A673 (cell line): ENCODE results near the gene CERS6.

Experiments
- EZH2 ChIP-seq: fragments of 200-600 bp; sonication (generic); IDR thresholded peaks from 2 replicates; pipeline ENCODE4 v1.6.1; 2017; ENCODE audit warnings: borderline replicate concordance, low read depth, mild to moderate bottlenecking, mixed read lengths, antibody characterized with exemption, low read length; ENCODE audit not compliant: poor library complexity, severe bottlenecking
- TF ChIP-seq, protein P1 (sequence below): fragments of 300-800, 200-600 bp; sonication (generic); conservative IDR thresholded peaks from 2 replicates; pipeline ENCODE4 v1.5.1; 2017; ENCODE audit warnings: low read depth, mild to moderate bottlenecking, antibody characterized with exemption, low read length, moderate library complexity, mixed read lengths

DNA sequence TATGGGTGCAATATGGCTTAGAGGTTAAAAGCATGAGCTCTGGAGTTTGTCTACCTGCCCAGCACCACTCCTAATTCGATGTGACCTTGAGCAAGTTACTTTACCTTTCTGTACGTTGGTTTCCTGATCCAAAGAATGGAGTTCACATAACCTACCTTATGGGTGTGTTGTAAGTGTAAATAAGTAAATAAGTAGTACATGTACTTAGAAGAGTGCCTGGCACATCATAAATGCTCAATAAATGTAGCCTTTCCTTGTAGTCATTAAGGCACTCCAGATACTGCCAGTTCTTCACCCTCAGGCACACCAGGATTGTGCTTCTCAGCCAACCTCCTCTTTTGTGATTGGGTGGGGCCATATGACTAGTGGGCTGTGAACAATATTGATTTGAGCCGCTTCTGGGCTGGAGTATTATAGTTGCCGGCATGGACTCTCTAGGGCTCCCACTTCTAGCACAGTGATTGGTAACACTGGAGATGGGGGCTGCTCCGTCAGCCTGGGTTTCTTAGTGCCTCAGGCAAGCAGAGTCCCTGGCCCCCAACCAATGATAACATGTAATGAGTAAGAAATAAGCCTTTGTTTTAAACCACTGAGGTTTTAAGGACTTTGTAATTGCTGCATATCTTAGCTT lies 244.7 kb downstream of the CERS6 start:
- TF ChIP-seq, protein P1, sequence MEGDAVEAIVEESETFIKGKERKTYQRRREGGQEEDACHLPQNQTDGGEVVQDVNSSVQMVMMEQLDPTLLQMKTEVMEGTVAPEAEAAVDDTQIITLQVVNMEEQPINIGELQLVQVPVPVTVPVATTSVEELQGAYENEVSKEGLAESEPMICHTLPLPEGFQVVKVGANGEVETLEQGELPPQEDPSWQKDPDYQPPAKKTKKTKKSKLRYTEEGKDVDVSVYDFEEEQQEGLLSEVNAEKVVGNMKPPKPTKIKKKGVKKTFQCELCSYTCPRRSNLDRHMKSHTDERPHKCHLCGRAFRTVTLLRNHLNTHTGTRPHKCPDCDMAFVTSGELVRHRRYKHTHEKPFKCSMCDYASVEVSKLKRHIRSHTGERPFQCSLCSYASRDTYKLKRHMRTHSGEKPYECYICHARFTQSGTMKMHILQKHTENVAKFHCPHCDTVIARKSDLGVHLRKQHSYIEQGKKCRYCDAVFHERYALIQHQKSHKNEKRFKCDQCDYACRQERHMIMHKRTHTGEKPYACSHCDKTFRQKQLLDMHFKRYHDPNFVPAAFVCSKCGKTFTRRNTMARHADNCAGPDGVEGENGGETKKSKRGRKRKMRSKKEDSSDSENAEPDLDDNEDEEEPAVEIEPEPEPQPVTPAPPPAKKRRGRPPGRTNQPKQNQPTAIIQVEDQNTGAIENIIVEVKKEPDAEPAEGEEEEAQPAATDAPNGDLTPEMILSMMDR = no peak
- no peak for TF ChIP-seq EZH2
